Memory B cell (primary cell): ENCODE measurements around the gene MAN1C1.
"Not testable (repeated sequence)": the region's sequence is repeated elsewhere in the genome, so short reads cannot be mapped to it uniquely, and the experiment has no call there.

Experiments used
- ATAC-seq: fragments of 150-1000 bp; cut with Tn5 transposase; 2 replicates; pipeline ENCODE4 v1.10.0; 2021; ENCODE audit warnings: low read depth, mild to moderate bottlenecking, moderate library complexity
- DNase-seq, 2 donors: peaks; one replicate each; pipeline ENCODE4 v3.0.0; 2022; ENCODE audit warnings: low spot score in 2 of 2
- H3K27ac Mint-ChIP-seq: one replicate; pipeline ENCODE4 v1.8.0; 2022; ENCODE audit warnings: mild to moderate bottlenecking, moderate library complexity, mixed read lengths
- H3K27me3 Mint-ChIP-seq: one replicate; pipeline ENCODE4 v1.8.0; 2022; ENCODE audit warnings: mixed read lengths
- H3K36me3 Mint-ChIP-seq: one replicate; pipeline ENCODE4 v1.8.0; 2022; ENCODE audit warnings: mild to moderate bottlenecking, mixed read lengths
- H3K4me1 Mint-ChIP-seq: one replicate; pipeline ENCODE4 v1.8.0; 2022; ENCODE audit warnings: mixed read lengths
- H3K4me3 Mint-ChIP-seq: one replicate; pipeline ENCODE4 v1.8.0; 2022; ENCODE audit warnings: mild to moderate bottlenecking, moderate library complexity, mixed read lengths
- H3K9me3 Mint-ChIP-seq: one replicate; pipeline ENCODE4 v1.8.0; 2022; ENCODE audit warnings: mixed read lengths

The MAN1C1 gene

DNA sequence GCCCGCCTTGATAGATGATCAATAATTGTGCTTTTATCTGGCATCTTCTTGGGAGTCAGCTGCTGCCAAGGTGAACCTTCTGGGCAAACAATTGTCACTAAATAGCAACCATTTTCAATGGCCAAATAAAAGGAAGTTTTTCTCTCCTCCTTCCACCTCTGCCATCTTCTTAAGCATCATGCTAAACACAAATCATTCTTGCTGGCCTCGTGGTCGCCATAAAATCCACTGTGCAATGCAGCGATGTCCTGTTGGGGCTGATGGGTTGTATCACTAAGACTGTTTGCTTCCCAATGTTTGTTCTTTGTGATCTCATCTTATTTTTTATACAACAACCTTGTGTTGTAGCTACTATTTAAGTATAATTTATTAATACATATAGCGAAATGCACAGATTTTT lies 8.0 kb downstream of the MAN1C1 start:
- ATAC-seq: no peak
- no peak overlapping the region for H3K4me3 Mint-ChIP-seq
- no peaks in the 10 kb centered on the region for H3K9me3 Mint-ChIP-seq
- DNase-seq: no peak
- no peak overlapping the region for H3K27ac Mint-ChIP-seq
- H3K36me3 Mint-ChIP-seq: no peaks in the 10 kb centered on the region
- peaks cover 23% of the 10 kb centered on the region for H3K27me3 Mint-ChIP-seq
- peaks cover 13% of the 10 kb centered on the region for H3K4me1 Mint-ChIP-seq

DNA sequence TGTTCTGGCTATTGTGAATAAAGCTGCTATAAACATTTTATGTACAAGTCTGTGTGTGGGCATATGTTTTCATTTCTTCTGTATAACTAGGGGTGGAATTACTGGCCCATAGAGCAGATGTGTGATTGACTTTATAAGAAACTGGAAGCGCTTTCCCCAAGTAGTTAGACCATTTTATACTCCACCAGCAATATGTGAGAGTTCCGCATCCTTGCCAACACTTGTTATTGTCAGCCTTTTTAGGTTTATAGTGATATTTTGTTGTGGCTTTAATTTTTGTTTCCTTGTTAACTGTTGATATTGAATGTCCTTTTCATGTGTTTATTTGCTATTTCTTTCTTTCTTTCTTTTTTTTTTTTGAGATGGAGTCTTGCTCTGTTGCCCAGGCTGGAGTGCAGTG lies 9.4 kb downstream of the MAN1C1 start:
- Mint-ChIP-seq H3K4me1 (peaks cover 7% of the 10 kb centered on the region), H3K9me3 (no peaks in the 10 kb centered on the region), H3K27ac (no peak overlapping the region), H3K4me3 (no peak overlapping the region), H3K27me3 (peaks cover 15% of the 10 kb centered on the region), H3K36me3 (no peaks in the 10 kb centered on the region)
- no peak for ATAC-seq
- no peak for DNase-seq

DNA sequence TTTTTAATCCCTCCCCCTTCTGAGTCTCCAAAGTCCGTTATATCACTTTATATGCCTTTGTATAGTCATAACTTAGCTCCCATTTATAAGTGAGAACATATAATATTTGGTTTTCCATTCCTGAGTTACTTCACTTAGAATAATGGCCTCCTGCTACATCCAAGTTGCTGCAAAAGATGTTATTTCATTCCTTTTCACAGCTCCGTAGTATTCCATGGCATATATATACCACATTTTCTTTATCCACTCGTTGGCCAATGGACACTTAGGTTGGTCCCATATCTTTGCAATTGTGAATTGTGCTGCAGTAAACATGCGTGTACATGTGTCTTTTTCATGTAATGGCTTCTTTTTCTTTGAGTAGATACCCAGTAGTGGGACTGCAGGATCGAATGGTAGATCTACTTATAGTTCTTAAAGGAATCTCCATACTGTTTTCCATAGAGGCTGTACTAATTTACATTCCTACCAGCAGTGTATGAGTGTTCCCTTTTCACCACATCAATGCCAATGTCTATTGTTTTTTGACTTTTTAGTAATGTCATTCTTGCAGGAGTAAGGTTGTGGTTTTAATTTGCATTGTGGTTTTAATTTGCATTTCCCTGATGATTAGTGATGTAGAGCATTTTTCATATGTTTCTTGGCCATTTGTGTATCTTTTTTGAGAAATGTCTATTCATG lies 12.3 kb downstream of the MAN1C1 start:
- Mint-ChIP-seq H3K9me3 (peaks cover 1% of the 10 kb centered on the region), H3K4me1 (peaks cover 9% of the 10 kb centered on the region), H3K4me3 (no peak overlapping the region), H3K27me3 (peaks cover 30% of the 10 kb centered on the region), H3K36me3 (no peaks in the 10 kb centered on the region), H3K27ac (no peak overlapping the region)
- DNase-seq (no peak), ATAC-seq (peak; percentile 78)

DNA sequence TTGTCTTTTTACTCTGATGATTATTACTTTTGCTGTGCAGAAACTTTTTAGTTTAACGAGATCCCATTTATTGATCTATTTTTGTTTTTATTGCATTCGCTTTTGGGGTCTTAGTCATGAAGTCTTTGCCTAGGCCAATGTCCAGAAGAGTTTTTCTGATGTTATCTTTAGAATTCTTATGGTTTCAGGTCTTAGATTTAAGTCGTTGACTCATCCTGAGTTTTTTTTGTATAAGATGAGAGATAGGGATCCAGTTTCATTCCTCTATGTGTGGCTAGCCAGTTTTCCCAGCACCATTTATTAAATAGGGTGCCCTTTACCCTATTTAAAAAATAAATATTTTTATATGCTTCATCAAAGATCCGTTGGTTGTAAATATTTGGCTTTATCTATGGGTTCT lies 13.2 kb downstream of the MAN1C1 start:
- ATAC-seq (no peak), DNase-seq (no peak)
- no peak overlapping the region for H3K27ac Mint-ChIP-seq
- H3K36me3 Mint-ChIP-seq: no peaks in the 10 kb centered on the region
- peaks cover 35% of the 10 kb centered on the region for H3K27me3 Mint-ChIP-seq
- peaks cover 9% of the 10 kb centered on the region for H3K4me1 Mint-ChIP-seq
- no peak overlapping the region for H3K4me3 Mint-ChIP-seq
- H3K9me3 Mint-ChIP-seq: peaks cover 1% of the 10 kb centered on the region

DNA sequence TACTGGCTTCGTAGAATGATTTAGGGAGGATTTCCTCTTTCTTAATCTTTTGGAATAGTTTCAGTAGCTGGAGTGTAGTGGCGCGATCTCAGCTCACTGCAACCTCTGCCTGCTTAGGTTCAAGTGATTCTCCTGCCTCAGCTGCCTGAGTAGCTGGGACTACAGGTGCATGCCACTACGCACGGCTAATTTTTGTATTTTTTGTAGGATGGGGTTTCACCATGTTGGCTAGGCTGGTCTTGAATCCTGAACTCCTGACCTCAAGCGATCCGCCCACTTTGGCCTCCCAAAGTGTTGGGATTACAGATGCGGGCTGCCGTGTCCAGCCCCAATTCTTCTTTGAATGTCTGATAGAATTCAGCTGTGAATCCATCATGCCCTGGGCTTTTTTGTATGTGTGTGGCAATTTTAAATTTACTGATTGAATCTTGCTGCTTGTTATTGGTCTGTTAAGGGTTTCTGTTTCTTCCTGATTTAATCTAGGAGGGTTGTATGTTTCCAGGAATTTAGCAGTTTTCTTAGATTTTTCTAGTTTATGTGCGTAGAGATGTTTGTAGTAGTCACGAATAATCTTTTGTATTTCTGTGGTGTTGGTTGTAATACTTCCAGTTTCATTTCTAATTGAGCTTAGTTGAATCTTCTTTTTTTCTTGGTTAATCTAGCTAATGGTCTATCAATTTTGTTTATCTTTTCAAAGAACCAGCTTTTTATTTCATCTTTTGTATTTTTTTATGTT lies 15.3 kb downstream of the MAN1C1 start:
- H3K4me1 Mint-ChIP-seq: peaks cover 9% of the 10 kb centered on the region

DNA sequence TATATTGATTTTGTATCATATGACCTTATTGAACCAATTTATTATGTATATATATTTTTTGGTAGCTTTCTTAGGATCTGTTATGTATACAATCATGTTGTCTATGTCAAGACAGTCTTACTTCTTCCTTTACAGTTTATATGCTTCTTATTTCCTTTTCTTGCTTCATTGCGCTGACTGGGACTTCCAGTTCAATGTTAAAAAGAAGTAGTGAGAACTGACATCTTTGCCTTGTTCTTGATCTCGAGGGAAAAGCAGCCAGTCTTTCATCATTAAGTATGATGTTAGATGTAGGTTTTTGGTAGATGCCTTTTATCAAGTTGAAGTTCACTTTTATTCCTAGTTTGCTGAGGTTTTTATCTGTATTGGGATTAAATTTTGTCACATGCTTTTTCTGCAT lies 17.5 kb downstream of the MAN1C1 start:
- ATAC-seq (no peak), DNase-seq (no peak)
- Mint-ChIP-seq H3K27me3 (peaks cover 30% of the 10 kb centered on the region), H3K4me3 (no peak overlapping the region), H3K9me3 (peaks cover 11% of the 10 kb centered on the region), H3K4me1 (peaks cover 6% of the 10 kb centered on the region), H3K36me3 (peaks cover 3% of the 10 kb centered on the region), H3K27ac (no peak overlapping the region)

More for the DNA sequence above, 15.3 kb downstream of the MAN1C1 start:
- no peak overlapping the region for H3K27ac Mint-ChIP-seq
- ATAC-seq (no peak), DNase-seq (no peak)
- H3K9me3 Mint-ChIP-seq: peaks cover 4% of the 10 kb centered on the region
- peaks cover 32% of the 10 kb centered on the region for H3K27me3 Mint-ChIP-seq
- no peaks in the 10 kb centered on the region for H3K36me3 Mint-ChIP-seq
- H3K4me3 Mint-ChIP-seq: no peak overlapping the region

DNA sequence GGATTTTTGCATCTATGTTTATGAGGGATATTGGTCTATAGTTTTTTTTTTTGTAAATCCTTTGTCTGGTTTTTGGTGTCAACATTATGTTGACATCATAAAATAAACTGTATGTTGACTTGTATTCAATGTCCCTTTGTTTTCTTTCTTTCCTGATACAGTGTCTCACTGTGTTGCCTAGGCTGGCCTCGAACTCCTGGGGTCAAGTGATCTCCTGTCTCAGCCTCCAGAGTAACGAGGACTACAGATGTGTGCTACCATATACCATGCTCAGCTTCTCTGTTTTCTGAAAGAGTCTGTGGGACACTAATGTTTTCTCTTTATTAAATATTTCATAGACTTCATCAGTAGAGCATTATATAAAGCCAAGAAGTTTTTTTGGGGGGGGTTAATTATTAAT lies 18.3 kb downstream of the MAN1C1 start:
- Mint-ChIP-seq H3K27me3 (peaks cover 30% of the 10 kb centered on the region), H3K36me3 (peaks cover 3% of the 10 kb centered on the region), H3K4me3 (no peak overlapping the region), H3K9me3 (peaks cover 15% of the 10 kb centered on the region), H3K27ac (no peak overlapping the region), H3K4me1 (peaks cover 3% of the 10 kb centered on the region)
- ATAC-seq (no peak), DNase-seq (no peak)

DNA sequence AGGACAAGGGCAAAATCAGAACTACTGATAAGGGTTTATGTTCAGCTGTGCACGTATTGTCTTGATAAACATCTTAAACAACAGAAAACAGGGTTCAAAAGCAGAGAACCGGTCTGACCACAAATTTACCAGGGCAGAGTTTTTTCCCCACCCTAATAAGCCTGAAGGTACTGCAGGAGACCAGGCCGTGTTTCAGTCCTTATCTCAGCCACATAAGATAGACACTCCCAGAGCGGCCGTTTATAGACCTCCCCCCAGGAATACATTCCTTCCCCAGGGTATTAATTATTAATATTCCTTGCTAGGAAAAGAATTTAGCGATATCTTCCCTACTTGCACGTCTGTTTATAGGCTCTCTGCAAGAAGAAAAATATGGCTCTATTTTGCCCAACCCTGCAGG lies 19.6 kb downstream of the MAN1C1 start:
- not testable (repeated sequence) for H3K4me3 Mint-ChIP-seq, ATAC-seq, H3K36me3 Mint-ChIP-seq, H3K27ac Mint-ChIP-seq, DNase-seq, H3K4me1 Mint-ChIP-seq
- Mint-ChIP-seq H3K9me3 (peaks cover 15% of the 10 kb centered on the region), H3K27me3 (peaks cover 31% of the 10 kb centered on the region)

DNA sequence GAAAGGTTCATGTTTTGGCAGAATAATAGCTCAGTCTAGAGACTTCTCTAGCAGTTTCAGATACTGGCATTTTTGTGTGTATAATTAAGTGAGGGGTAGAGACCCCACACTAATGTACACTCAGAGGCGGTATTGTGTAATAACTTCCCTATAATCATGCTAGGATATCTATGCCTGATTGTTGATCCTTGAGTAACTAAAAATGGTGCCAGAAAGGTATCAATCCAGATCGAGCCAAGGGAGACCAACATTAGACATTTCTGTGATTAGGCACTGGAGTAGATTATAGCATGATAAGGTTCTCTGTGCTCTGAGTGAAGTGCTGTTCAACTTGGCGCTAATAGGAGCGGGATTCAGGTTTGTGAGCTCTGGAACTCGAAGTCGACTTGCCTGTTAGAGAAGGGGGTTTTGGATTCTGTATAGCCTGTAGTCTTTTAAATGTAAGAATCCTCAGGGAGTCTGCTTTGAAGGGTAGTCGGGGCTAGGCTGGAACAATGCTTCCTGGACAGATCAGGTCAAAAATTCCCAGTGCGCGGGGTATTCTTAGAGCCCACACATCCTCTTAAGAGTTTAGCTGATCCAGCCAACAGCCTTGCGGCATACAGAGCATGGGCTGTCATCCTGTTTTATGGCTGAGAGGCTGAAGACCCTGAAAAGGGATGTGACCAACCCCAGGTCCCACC lies 24.2 kb downstream of the MAN1C1 start:
- no peak for DNase-seq
- Mint-ChIP-seq H3K4me1 (peaks cover 10% of the 10 kb centered on the region), H3K27me3 (peaks cover 21% of the 10 kb centered on the region), H3K9me3 (peaks cover 13% of the 10 kb centered on the region), H3K4me3 (no peak overlapping the region), H3K36me3 (peaks cover 5% of the 10 kb centered on the region), H3K27ac (no peak overlapping the region)
- ATAC-seq: no peak

DNA sequence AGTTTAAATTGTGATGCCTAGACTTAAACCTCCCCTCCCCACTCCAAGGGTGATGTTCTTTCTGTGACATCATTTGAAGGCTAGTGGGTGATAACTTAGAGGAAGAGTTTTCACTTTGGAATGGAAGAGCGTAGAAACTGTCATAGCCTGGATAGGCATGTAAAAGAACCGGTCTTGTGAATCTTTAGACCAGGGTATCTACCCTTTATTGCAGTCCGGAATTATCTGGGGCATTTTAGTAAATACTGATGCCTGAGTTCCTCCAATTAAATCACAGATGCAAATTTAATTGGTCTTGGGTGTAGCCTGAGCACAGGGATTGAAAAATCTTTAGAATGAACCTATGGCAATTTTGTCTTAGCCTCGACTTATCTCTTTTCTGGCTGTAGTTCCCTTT lies 24.7 kb downstream of the MAN1C1 start:
- DNase-seq: no peak
- no peak overlapping the region for H3K27ac Mint-ChIP-seq
- H3K4me3 Mint-ChIP-seq: no peak overlapping the region
- peaks cover 23% of the 10 kb centered on the region for H3K27me3 Mint-ChIP-seq
- H3K36me3 Mint-ChIP-seq: peaks cover 5% of the 10 kb centered on the region
- no peak for ATAC-seq
- H3K4me1 Mint-ChIP-seq: peaks cover 10% of the 10 kb centered on the region
- H3K9me3 Mint-ChIP-seq: peaks cover 11% of the 10 kb centered on the region

DNA sequence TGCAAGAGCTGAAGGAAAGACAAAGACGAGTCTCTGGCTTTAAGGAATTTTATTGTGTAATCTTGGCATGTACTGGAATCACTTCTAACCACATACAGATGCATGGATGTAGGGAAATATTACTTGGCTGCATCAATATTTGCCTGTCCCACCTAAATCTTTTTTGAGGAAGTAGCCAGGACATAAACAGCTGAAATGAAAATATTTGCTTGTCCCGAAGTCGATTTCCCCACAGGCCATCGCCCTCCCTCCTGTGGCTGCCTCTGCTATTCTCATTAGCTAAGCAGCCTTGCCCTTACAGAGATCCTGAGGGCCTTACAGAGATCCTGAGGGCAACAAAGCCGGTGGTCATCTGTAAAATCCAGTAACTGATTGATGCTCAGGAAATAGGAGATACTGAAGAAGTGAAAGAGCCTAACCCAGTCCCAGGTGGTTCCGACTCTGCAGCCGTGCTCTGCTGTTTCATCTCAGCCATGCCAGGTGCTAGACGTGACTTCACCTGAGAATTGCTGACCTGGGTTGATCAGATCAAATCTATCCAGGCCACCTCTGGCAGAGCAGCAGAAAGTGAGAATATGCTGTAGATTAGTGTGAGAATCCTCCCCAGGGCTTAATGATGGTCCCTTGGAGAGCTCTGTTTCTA lies 25.5 kb downstream of the MAN1C1 start:
- ATAC-seq (peak; percentile 21), DNase-seq (no peak)
- H3K4me3 Mint-ChIP-seq: no peak overlapping the region
- peaks cover 11% of the 10 kb centered on the region for H3K9me3 Mint-ChIP-seq
- no peak overlapping the region for H3K27ac Mint-ChIP-seq
- H3K27me3 Mint-ChIP-seq: peaks cover 29% of the 10 kb centered on the region
- H3K4me1 Mint-ChIP-seq: peaks cover 10% of the 10 kb centered on the region
- H3K36me3 Mint-ChIP-seq: peaks cover 5% of the 10 kb centered on the region

DNA sequence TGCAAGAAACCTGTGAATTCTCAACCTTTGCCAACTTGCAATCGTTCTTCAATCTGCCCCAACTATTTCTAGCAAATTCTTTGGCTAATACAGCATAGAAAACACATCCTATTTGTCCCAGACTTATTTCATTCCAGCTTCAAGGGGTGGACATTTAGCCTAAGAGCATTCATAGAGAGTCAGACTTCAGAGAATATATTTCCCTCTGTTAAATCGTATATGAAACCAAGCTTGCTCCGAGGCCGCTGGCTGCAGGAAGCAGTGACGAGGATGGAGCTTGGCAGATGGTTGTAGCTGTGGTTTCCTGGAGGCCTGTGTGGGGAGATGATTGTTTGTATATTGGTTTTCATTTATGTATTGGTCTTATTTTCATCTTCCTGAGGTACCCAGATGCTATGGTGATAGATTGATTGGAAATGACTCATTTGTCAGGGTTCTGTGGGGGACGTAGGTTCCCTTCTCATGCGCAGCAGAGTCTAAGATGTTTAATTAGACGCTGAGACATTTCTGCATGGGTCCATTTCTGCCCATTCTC lies 26.1 kb downstream of the MAN1C1 start:
- H3K9me3 Mint-ChIP-seq: peaks cover 11% of the 10 kb centered on the region
- peaks cover 31% of the 10 kb centered on the region for H3K27me3 Mint-ChIP-seq
- peaks cover 5% of the 10 kb centered on the region for H3K36me3 Mint-ChIP-seq
- DNase-seq (peak in 1 of 2 donors; percentile 37), ATAC-seq (peak; percentile 98)
- no peak overlapping the region for H3K27ac Mint-ChIP-seq
- H3K4me3 Mint-ChIP-seq: peak overlapping the region; percentile 25
- H3K4me1 Mint-ChIP-seq: peaks cover 10% of the 10 kb centered on the region

DNA sequence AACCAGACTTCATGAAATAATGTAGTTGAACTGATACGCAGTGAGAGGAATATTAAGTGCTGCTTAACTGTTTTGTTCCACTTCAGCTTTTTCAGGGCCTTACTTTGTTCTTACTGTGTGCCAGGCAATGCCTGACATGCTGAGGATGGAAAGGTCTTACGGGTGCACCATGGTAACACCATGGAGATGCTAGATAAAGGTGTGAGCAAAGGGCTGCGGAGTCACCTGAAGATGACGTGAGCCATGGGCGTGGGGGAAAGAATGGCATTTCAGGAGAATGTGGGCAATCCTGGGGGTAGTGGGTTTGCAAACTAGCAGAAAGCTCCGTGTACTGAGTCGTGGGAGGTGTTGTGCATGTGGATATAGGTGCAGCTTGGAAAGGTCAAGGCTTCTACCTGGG lies 27.3 kb downstream of the MAN1C1 start:
- ATAC-seq (no peak), DNase-seq (no peak)
- Mint-ChIP-seq H3K27me3 (peaks cover 30% of the 10 kb centered on the region), H3K27ac (no peak overlapping the region), H3K36me3 (peaks cover 3% of the 10 kb centered on the region), H3K4me3 (no peak overlapping the region), H3K4me1 (peaks cover 10% of the 10 kb centered on the region), H3K9me3 (peaks cover 5% of the 10 kb centered on the region)

DNA sequence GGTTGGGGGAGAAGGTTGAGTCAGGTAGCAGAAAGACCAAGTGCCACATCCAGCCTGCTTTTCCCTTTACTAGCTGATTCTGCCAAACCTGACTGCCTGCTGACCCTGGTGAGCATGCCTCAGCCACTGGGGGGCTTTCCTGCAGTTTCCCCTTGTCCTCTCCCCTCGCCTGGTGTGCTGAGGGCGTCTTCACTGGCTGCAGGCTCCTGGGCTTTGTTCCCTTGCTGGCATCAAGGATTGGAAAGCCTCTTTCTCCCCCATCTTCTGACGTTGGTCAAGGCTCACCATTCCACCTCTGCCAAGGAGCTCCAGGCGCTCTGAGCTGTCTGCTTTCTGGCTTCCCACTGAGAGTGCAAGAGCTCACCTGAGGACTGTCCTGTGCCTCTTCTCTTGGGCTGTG lies 28.4 kb downstream of the MAN1C1 start:
- DNase-seq (no peak), ATAC-seq (no peak)
- no peak overlapping the region for H3K4me3 Mint-ChIP-seq
- H3K9me3 Mint-ChIP-seq: no peaks in the 10 kb centered on the region
- peaks cover 2% of the 10 kb centered on the region for H3K36me3 Mint-ChIP-seq
- H3K4me1 Mint-ChIP-seq: peaks cover 10% of the 10 kb centered on the region
- H3K27me3 Mint-ChIP-seq: peaks cover 30% of the 10 kb centered on the region
- H3K27ac Mint-ChIP-seq: no peak overlapping the region
